ENCODE data around the gene ENG.

DNA sequence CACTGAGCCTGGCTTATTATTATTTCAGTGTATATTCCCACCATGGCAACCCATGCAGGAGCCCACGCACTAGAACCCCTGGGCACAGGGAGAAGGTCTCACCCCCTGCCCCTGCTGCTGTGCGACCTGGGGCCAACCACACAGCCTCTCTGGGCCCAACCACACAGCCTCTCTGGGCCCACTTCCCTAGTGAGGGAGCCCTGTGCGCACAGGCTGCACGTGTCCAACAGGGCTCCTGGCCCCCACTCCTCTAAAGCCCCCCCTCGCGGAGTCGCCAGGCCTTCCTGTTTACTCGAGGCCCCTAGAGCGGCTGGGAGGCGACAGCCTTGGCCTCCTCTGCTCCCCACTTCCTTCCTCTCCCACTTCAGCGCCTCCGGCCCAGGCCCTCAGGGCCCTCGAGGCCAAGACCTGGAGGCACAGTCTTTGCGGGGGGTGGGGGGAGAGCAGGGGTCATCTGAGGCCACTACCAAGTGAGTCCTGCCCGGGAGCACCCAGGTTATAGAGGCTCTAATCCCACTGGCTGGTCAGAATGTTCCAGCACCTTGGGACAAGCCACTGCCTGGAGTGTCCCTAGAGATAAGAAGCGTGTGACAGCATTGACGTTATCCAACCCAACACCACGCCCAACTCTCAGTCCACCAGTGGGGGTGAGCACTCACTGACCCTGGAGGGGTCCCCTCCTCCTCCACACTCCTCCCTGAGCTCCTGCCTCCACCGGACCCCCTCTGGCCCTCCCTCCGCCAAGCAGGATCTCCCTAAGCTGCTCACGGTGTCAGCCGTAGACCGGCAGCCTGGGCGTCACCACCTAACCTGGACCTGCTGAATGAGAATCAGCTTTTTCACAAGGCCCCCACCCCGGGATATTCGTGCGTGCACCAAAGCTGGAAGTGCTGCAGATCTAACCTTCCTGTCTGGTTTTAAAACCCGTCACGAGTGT is 7.9 kb upstream of the ENG start:
- TF ChIP-seq CTCF (IDR thresholded peaks at IDR 0.05), result no peak
- TF ChIP-seq ZFX (IDR thresholded peaks at IDR 0.05; ENCODE audit: borderline replicate concordance), result no peak
